RWPE1 (cell line): ENCODE data around the gene RC3H1.
A peak's percentile ranks its signal among the peaks of the same experiment; 100 is the strongest.

ENCODE experiments used
- CTCF ChIA-PET: fragments of 350-600 bp; sonication (Branson Sonifier 250); formaldehyde crosslinking; extraction: SDS; loops from one replicate; lab custom pipeline; 2021; lab: Yijun Ruan, JAX
- POLR2A ChIA-PET: fragments of 400-600 bp; formaldehyde crosslinking; extraction: SDS; loops from one replicate; lab custom pipeline; 2020; ENCODE audit warnings: antibody characterized with exemption; ENCODE audit not compliant: low non-redundant PET; lab: Yijun Ruan, JAX
- DNase-seq: peaks from one replicate; pipeline ENCODE4 v3.0.0; 2012; ENCODE audit warnings: low spot score
- H3K27ac ChIP-seq: fragments of 450-650 bp; 2 replicates; pipeline ENCODE4 v1.5.1; 2017
- TF ChIP-seq, protein P1 (sequence below): fragments of 450-650 bp; conservative IDR thresholded peaks from 2 replicates; pipeline ENCODE4 v1.5.1; 2017; ENCODE audit warnings: low read depth, mild to moderate bottlenecking

RC3H1 gene

DNA sequence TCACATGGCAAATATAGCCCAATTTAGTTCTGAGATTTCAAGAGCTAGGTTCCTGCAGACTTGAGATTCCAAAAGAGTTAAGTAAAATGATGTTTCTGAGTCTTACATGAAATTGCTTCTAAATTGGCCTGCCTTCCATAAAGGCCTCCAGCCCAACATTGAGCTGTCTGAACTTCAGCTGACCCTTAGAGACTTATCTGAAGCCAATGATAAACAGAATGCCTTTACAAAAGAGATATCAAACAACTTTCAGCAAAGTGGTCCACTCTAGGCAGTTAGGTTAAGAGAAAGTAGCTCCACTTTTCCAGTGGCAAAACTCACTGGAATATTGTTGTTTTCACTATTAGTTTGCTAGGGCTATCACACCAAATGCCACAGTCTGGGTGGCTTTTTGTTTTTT is 6.3 kb upstream of the RC3H1 start:
- ChIA-PET CTCF (no interaction called here), POLR2A (no interaction called here)
- H3K27ac ChIP-seq = no peak overlapping the region
- no peak for DNase-seq
- TF ChIP-seq, protein P1, sequence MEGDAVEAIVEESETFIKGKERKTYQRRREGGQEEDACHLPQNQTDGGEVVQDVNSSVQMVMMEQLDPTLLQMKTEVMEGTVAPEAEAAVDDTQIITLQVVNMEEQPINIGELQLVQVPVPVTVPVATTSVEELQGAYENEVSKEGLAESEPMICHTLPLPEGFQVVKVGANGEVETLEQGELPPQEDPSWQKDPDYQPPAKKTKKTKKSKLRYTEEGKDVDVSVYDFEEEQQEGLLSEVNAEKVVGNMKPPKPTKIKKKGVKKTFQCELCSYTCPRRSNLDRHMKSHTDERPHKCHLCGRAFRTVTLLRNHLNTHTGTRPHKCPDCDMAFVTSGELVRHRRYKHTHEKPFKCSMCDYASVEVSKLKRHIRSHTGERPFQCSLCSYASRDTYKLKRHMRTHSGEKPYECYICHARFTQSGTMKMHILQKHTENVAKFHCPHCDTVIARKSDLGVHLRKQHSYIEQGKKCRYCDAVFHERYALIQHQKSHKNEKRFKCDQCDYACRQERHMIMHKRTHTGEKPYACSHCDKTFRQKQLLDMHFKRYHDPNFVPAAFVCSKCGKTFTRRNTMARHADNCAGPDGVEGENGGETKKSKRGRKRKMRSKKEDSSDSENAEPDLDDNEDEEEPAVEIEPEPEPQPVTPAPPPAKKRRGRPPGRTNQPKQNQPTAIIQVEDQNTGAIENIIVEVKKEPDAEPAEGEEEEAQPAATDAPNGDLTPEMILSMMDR = no peak

- ChIA-PET POLR2A (no interaction called here), CTCF (no interaction called here)
- no peak overlapping the region for H3K27ac ChIP-seq
These were observed 1.3 kb upstream of the RC3H1 start for GRCh38 chr1:174023440-174023839.

DNA sequence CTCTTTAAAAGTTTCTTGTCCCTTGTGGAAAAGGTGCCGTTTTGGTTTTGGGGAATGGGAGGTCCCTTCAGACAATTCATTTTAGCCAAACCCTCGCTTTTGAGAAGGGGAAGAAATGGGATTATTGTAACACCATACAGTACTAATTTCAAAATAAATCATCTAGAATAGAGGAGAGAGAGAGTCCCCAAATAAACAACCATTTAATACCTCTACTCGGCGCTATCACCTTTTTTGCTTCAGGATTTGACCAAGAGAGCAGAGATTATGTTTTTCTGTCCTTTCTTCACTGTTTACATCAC is 770 bp upstream of the RC3H1 start:
- CTCF ChIA-PET = interaction anchor here (0.7 kb wide), 1 partner anchor 73 kb away, joined by 6 read pairs; no protein-coding TSS in a partner anchor
- no peak for DNase-seq
- TF ChIP-seq, protein P1 = no peak
- H3K27ac ChIP-seq = no peak overlapping the region
- POLR2A ChIA-PET = no interaction called here

More at GRCh38 chr1:174023440-174023839, 1.3 kb upstream of the RC3H1 start:
- TF ChIP-seq, protein P1 = no peak
- no peak for DNase-seq

DNA sequence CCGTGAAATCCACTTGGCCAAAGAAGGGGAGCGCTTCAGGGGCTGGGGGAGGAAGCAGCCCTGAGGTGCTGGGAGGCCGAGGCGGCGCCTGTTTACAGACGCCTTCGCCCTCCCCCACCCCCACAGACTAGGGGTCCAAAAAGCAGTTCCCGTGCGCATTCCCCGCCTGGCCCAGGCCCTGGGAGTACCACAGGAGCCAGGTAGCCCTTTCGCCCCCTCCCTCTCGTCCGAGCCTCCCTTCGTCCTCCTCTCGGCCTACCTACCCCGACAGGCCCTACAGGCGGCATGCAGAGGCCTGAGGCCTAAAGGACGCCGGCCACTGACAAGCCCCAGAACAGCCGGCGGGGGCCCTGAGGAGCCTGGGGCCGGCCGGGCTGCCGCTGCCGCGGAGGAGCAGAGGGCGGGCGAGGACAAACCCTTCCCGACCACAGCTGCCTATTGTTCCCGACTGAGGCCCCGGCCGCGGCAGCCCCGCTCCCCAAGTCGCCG is 522 bp downstream of the RC3H1 start:
- peak; percentile 34 for DNase-seq
- CTCF ChIA-PET = interaction anchor here (0.6 to 1.0 kb wide), 2 partner anchors 241 to 543 kb away, joined by 4 to 5 read pairs; no protein-coding TSS in a partner anchor
- peak overlapping the region; percentile 81 for H3K27ac ChIP-seq
- TF ChIP-seq, protein P1 = no peak
- POLR2A ChIA-PET = no interaction called here

DNA sequence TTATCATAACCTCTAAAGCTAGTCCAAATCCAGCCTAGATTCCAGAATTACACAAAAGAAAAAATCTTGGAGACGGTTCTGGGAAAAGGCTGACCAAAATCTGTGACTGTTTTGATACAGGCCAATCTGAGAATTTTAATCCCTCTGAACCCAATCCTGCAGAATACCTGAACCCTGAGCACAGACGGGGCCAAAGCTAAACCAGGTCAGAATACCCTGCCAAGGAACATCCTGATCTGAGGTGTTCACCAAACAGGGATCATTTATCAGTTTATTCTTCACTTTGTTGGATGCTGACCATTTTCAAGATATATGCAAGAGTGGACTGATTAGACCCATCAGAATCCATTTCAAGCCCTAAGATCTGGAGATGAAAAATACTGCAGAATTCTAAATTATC is 3.6 kb downstream of the RC3H1 start:
- CTCF ChIA-PET = no interaction called here
- TF ChIP-seq, protein P1 = no peak
- DNase-seq = no peak
- H3K27ac ChIP-seq = no peak overlapping the region
- POLR2A ChIA-PET = no interaction called here

- ChIA-PET CTCF (interaction anchor here (0.6 kb wide), 1 partner anchor 608 kb away, joined by 4 read pairs; no protein-coding TSS in a partner anchor), POLR2A (no interaction called here)
- TF ChIP-seq, protein P1 = no peak
- DNase-seq = no peak
- H3K27ac ChIP-seq = no peak overlapping the region
These were observed 4.8 kb downstream of the RC3H1 start for GRCh38 chr1:174017231-174017970.
